Upper lobe of right lung (tissue), 1 donor: Measurements from ENCODE around the gene SPEM2. TPM values are rescaled to one million over a fixed set of nuclear protein-coding genes. Genes with fewer than 3 reads are reported as not detected.
A peak's percentile ranks its signal among the peaks of the same experiment; 100 is the strongest.

ENCODE experiments used
- ATAC-seq: fragments of 200-7000 bp; cut with Tn5 transposase; one replicate; pipeline ENCODE4 v1.9.1; 2020; ENCODE audit warnings: mild to moderate bottlenecking, moderate library complexity
- DNase-seq: peaks from one replicate; pipeline ENCODE4 v3.0.0-alpha.2; 2020
- H3K27ac ChIP-seq: fragments of 200-600 bp; one replicate; pipeline ENCODE4 v1.8.0; 2022
- H3K27me3 ChIP-seq: fragments of 200-600 bp; one replicate; pipeline ENCODE4 v1.8.0; 2022; ENCODE audit warnings: mild to moderate bottlenecking
- H3K36me3 ChIP-seq: fragments of 200-600 bp; one replicate; pipeline ENCODE4 v1.8.0; 2022
- H3K4me1 ChIP-seq: fragments of 200-600 bp; one replicate; pipeline ENCODE4 v1.8.0; 2022
- H3K4me3 ChIP-seq: fragments of 200-600 bp; one replicate; pipeline ENCODE4 v1.8.0; 2022; ENCODE audit warnings: mild to moderate bottlenecking
- H3K9me3 ChIP-seq: fragments of 200-600 bp; one replicate; pipeline ENCODE4 v1.8.0; 2022
- CTCF ChIP-seq: fragments of 200-600 bp; IDR thresholded peaks from one replicate; pipeline ENCODE4 v1.8.0; 2022; ENCODE audit warnings: antibody characterized with exemption
- intact Hi-C: fragments of 100-400 bp; cut with DNase I; formaldehyde crosslinking; loops from one replicate; pipeline ENCODE4 v1.11.0; 2022
- total RNA-seq: library from RNA; stranded (reverse); fragmentation: NEBNext Ultra II Directional; extraction: Animal tissue kit (Norgen Biotek cat#: 25700); gene quantifications from one replicate; pipeline ENCODE4 v1.2.1, GENCODE V29; 2021
- donor health status: DM: no; HTN: yes; CAD: no; lungs with severe emphysema.

The SPEM2 gene
- total RNA-seq, 1 donor from 2014 or later: not detected

- Histone ChIP-seq H3K4me1 (peaks cover 14% of the 10 kb centered on the region), H3K4me3 (peak overlapping the region; percentile 48), H3K9me3 (no peaks in the 10 kb centered on the region), H3K27ac (no peak overlapping the region), H3K36me3 (peaks cover 2% of the 10 kb centered on the region), H3K27me3 (no peaks in the 10 kb centered on the region)
- intact Hi-C loops: no loop called here
- ATAC-seq (no peak), DNase-seq (no peak)
- no peak for TF ChIP-seq CTCF
Measured at GRCh38 chr17:7383371-7383741, 42.1 kb upstream of the SPEM2 start.

- intact Hi-C loops: no loop called here
- Histone ChIP-seq H3K9me3 (no peaks in the 10 kb centered on the region), H3K4me3 (peak overlapping the region; percentile 48), H3K27me3 (no peaks in the 10 kb centered on the region), H3K27ac (peak overlapping the region; percentile 3), H3K36me3 (peaks cover 8% of the 10 kb centered on the region), H3K4me1 (peaks cover 14% of the 10 kb centered on the region)
- DNase-seq: no peak
- peak; percentile 47 for ATAC-seq
- TF ChIP-seq CTCF: no peak
Measured at GRCh38 chr17:7383742-7384488, 41.5 kb upstream of the SPEM2 start.

GRCh38 chr17:7384489-7385081 is 40.8 kb upstream of the SPEM2 start:
- no peaks in the 10 kb centered on the region for H3K27me3 ChIP-seq
- no peaks in the 10 kb centered on the region for H3K9me3 ChIP-seq
- no peak for TF ChIP-seq CTCF
- no peak for DNase-seq
- peaks cover 14% of the 10 kb centered on the region for H3K36me3 ChIP-seq
- peaks cover 14% of the 10 kb centered on the region for H3K4me1 ChIP-seq
- peak overlapping the region; percentile 48 for H3K4me3 ChIP-seq
- intact Hi-C loops: no loop called here
- no peak for ATAC-seq
- peak overlapping the region; percentile 3 for H3K27ac ChIP-seq

- no peak for TF ChIP-seq CTCF
- DNase-seq (no peak), ATAC-seq (no peak)
- intact Hi-C loops: no loop called here
- no peaks in the 10 kb centered on the region for H3K9me3 ChIP-seq
- no peaks in the 10 kb centered on the region for H3K27me3 ChIP-seq
- H3K4me1 ChIP-seq: peaks cover 8% of the 10 kb centered on the region
- H3K36me3 ChIP-seq: peaks cover 17% of the 10 kb centered on the region
- no peak overlapping the region for H3K4me3 ChIP-seq
- no peak overlapping the region for H3K27ac ChIP-seq
Measured at GRCh38 chr17:7388856-7389255, 36.6 kb upstream of the SPEM2 start.

- H3K4me1 ChIP-seq: peaks cover 7% of the 10 kb centered on the region
- H3K27ac ChIP-seq: no peak overlapping the region
- H3K27me3 ChIP-seq: no peaks in the 10 kb centered on the region
- no peak overlapping the region for H3K4me3 ChIP-seq
- TF ChIP-seq CTCF: no peak
- no peaks in the 10 kb centered on the region for H3K9me3 ChIP-seq
- no peak for DNase-seq
- peaks cover 17% of the 10 kb centered on the region for H3K36me3 ChIP-seq
- ATAC-seq: no peak
- intact Hi-C loops: no loop called here
Measured at GRCh38 chr17:7389924-7390910, 35.2 kb upstream of the SPEM2 start.
